ENCODE data around the gene PNMA3. TPM values are rescaled to one million over a fixed set of nuclear protein-coding genes. Genes with fewer than 3 reads are reported as not detected.
"Not testable (repeated sequence)": the region's sequence is repeated elsewhere in the genome, so short reads cannot be mapped to it uniquely, and the experiment has no call there.

Gene PNMA3, protein sequence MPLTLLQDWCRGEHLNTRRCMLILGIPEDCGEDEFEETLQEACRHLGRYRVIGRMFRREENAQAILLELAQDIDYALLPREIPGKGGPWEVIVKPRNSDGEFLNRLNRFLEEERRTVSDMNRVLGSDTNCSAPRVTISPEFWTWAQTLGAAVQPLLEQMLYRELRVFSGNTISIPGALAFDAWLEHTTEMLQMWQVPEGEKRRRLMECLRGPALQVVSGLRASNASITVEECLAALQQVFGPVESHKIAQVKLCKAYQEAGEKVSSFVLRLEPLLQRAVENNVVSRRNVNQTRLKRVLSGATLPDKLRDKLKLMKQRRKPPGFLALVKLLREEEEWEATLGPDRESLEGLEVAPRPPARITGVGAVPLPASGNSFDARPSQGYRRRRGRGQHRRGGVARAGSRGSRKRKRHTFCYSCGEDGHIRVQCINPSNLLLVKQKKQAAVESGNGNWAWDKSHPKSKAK
- polyA plus RNA-seq (ENCODE audit: insufficient read length), result 33.8 TPM
- long read RNA-seq, donor 1, transcript PNMA3-202 (1 exons, 1,432 nt), result major isoform, 5 of 26 reads
- long read RNA-seq, donor 1, partial matches to known transcripts, result 19 of 26 reads
- long read RNA-seq, donor 1, other reads (novel, unspliced or antisense), result 0 of 26 reads
- long read RNA-seq, donor 2, transcript PNMA3-202 (1 exons, 1,432 nt), result major isoform, 6 of 11 reads
- long read RNA-seq, donor 2, partial matches to known transcripts, result 5 of 11 reads
- long read RNA-seq, donor 2, other reads (novel, unspliced or antisense), result 0 of 11 reads
- long read RNA-seq, donor 3, transcript PNMA3-202 (1 exons, 1,432 nt), result major isoform, 9 of 20 reads
- long read RNA-seq, donor 3, partial matches to known transcripts, result 11 of 20 reads
- long read RNA-seq, donor 3, other reads (novel, unspliced or antisense), result 0 of 20 reads
- long read RNA-seq, donor 4, result 0 reads
- long read RNA-seq, donor 5, transcript PNMA3-202 (1 exons, 1,432 nt), result major isoform, 9 of 29 reads
- long read RNA-seq, donor 5, transcript PNMA3-201 (3 exons, 3,158 nt), result minor isoform, 5 of 29 reads
- long read RNA-seq, donor 5, partial matches to known transcripts, result 15 of 29 reads
- long read RNA-seq, donor 5, other reads (novel, unspliced or antisense), result 0 of 29 reads
- long read RNA-seq, donor 6, partial matches to known transcripts, result 0 of 7 reads
- long read RNA-seq, donor 6, other reads (novel, unspliced or antisense), result 0 of 7 reads
- long read RNA-seq, donor 7, transcript PNMA3-202 (1 exons, 1,432 nt), result major isoform, 11 of 18 reads
- long read RNA-seq, donor 7, partial matches to known transcripts, result 5 of 18 reads
- long read RNA-seq, donor 7, other reads (novel, unspliced or antisense), result 0 of 18 reads
- long read RNA-seq, donor 8, partial matches to known transcripts, result 0 of 1 reads
- long read RNA-seq, donor 8, other reads (novel, unspliced or antisense), result 0 of 1 reads

DNA sequence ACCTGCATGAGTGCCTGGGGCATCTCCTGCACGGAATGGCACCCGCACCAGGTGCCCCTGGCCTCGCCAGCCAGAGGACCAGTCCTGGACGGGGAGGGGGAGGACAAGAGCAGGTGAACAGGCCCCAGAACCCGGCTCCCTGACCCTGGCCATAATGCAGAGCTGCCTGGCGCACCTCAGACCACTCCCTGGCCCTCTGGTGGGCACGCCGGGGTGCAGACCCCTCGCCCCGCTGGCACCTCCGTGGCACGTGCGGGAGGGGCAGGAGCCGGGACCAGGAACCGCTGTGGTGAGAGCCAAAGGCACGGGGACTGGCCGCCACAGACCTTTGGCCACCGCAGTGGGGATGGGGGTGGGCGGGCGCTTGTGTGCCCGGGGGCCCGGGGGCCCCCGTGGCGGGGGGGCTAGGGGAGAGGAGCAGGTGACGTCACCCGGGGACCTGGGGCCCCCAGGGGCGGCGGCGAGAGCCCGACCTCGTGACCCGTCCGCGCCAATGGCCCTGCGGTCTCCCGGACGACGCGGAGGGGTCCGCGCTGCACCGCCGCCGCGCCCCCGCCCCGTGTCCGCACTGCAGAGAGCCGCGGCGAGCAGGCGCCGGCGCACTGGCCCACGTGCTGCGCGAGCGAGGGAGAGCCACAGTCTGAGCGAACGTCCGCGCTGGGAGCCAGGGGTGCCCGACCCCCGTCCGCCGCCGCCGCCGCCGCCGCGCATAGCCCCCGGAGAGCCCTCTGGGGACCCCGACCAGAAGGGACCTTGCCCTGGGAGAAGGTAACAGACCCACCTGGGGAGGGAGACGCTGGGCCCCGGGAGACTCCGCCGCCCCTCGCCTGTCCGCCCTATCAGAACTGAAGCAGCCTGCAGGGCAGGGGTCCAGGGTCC, at the start of gene PNMA3:
PNMA3 (plus strand) TSS at position 600 of the 879 bp plus-strand sequence. CDS start 586 bp downstream, outside the sequence.
- DNase-seq, result no peak

DNA sequence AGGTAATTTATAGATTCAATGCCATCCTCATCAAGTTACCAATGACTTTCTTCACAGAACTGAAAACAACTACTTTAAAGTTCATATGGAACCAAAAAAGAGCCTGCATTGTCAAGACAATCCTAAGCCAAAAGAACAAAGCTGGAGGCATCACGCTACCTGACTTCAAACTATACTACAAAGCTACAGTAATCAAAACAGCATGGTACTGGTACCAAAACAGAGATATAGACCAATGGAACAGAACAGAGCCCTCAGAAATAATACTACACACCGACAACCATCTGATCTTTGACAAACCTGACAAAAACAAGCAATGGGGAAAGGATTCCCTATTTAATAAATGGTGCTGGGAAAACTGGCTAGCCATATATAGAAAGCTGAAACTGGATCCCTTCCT, 39.1 kb upstream of the PNMA3 start:
- not testable (repeated sequence) for DNase-seq

DNA sequence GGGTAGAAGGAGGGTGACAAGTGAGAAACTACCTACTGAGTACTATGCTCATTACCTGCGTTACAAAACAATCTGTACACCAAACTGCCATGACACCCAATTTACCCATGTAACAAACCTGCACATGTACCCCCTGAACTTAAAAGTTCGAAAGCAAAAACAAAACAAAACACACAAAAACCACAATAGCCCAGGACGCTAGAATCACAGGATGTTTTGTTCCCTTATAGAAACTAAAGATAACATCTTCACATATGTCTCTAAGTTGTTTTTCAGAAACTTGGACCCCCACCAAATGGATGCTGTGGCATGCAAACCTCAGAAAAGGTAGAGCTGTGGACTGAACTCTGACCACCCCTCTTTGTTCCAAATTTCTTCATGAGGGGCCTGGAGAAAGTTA, 37.1 kb upstream of the PNMA3 start:
- no peak for DNase-seq

DNA sequence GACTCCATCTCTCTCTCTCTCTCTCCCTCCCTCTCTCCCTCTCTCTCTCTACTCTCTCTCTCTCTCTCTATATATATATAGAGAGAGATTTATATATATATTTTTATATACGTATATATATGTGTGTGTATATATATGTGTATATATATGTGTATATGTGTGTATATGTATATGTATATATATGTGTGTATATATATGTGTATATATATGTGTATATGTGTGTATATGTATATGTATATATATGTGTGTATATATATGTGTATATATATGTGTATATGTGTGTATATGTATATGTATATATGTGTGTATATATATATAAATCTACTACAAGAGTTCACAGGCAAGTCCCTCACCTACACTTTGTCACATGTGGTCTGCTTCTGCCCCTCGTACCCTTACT, 29.8 kb upstream of the PNMA3 start:
- DNase-seq, result not testable (repeated sequence)

DNA sequence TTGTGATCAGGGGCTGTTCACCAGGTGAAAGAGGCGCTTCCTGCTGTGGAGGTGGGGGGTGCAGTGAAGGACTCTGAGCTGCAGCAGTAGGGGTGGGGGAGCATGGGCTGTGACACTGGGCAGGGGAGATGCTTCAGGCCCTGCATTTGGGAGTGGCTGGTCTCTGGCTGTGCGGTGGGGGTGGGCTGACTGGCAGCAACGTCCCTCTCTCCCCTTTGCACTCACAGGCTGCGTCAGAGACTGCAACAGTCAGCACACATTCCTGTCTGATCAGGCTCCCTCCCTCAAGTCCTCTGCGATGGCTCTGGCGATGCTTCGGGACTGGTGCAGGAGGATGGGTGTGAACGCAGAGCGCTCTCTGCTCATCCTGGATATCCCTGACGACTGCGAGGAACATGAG, 27.8 kb upstream of the PNMA3 start:
- not testable (repeated sequence) for DNase-seq

DNA sequence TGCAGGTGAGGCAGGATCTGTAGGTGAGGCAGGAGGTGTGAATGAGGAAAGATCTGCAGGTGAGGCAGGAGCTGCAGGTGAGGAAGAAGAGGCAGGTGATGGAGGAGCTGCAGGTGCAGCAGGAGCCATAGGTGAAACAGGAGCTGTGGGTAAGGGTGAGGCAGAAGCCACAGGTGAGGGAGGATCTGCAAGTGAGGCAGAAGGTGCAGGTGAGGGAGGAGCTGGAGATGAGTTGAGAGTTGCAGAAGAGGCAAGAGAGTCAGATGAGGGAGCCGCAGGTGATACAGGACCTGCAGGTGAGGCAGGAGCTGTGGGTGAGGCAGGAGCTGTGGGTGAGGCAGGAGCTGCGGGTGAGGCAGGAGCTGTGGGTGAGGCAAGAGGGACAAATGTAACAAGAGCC, 27.1 kb upstream of the PNMA3 start:
- DNase-seq, result no peak

DNA sequence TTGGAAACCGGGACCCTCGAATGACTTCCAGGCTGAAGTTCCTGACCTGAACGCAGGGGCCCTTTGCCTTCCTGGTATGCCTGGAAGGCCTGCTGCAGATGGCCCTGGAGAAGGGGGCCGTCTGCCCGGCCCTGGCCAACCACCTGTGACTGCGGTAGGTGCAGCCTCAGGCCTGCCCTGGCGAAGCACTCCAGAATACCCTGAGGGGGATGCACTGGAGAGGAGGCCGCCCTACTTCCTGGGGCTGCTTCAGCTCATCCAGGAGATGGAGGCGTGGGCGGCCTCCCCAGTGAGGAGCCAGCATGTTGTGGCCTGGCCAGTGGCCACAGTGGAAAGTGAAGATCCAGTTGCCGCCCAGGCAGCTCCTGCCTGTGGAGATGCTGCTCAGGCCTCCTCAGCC, 26.4 kb upstream of the PNMA3 start:
- no peak for DNase-seq

DNA sequence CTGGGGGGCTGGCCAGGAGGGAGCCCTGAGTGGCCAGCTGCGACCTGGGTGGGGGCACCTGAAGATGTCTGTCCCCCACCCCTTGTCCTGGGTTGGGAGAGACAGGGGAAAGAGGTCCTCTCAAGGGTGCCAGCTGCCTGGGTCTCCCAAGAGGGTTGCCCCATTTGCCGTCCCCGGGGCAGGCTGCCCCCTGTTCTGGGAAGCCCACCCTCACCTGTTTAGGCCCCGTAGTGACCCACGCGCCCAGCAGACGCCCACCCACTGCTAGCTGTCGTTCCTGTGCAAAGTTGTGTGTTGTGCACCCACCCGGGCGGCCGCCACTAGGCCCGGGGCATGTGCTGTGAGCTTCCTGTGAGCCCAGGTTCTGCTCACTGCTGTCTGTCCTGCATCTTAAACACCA, 25.5 kb upstream of the PNMA3 start:
- no peak for DNase-seq

DNA sequence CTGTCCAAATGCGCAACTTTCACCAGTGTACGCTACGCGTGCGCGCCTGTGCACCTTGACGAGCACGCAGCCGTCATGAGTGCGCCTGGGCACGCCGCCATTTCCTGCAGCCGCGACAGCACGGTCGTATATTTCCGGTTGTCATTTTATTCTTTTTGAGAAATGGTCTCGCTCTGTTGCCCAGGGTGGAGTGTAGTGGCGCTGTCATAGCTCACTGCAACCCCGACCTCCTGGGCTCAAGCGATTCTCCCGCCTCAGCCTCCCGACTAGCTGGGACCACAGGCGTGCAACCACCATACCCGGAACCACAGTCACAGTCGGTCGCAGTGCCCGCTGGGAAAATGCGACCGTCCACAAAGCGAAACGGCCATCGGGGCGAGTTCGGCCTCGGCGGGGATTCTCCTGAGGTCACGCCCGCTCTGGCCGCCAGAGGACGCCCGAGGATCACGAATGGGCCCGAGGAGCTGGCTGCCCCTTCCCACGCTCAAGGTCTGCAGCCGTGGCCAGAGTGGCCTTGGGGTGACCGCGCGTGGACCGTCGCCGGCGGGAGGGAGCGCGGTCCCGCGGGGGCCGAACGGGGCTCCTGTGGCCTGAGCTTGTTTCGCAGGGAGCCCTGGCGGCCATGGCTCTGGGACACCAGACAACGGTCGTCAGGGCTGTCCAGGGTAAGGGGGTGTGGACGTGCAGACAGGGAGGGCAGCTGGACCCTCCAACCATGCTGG, 23.7 kb upstream of the PNMA3 start:
- peak; percentile 46 for DNase-seq

DNA sequence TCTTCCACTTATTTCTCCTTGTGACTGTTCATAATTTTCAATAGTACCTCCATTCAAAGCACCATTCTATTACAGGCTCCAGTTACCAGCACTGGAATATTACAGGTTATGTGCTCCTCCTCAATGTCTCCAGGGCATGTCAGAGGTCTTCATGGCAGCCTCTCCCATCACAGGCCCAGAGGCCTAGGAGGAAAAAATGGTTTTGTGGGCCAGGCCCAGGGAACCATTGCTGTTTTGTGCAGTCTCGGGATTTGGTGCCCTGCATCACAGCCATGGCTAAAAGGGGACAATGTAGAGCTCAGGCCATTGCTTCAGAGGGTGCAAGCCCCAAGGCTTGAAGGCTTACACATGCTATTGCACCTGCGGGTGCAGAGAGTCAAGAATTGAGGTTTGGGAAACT, 7.2 kb upstream of the PNMA3 start:
- no peak for DNase-seq

DNA sequence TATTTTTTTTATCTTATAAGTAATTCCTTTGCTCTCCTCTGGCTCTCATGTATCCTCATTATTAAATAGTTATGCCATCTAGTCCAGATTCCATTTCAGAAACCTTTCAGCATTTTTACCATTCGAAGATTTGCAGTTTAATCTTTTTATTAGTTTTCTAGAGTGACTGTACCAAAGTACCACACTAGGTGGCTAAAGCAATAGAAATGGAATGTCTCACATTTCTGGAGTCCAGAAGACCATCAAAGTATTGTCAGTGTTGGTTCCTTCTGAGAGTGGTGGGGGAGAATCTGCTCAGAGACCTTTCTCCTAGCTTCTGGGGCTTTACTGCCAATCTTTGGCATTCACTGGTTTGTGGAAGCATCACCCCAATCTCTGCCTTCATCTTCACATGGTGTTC, 3.7 kb upstream of the PNMA3 start:
- DNase-seq, result no peak

DNA sequence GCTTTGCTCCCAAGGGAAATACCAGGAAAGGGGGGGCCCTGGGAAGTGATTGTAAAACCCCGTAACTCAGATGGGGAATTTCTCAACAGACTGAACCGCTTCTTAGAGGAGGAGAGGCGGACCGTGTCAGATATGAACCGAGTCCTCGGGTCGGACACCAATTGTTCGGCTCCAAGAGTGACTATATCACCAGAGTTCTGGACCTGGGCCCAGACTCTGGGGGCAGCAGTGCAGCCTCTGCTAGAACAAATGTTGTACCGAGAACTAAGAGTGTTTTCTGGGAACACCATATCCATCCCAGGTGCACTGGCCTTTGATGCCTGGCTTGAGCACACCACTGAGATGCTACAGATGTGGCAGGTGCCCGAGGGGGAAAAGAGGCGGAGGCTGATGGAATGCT, 1.0 kb downstream of the PNMA3 start:
- DNase-seq, result no peak

DNA sequence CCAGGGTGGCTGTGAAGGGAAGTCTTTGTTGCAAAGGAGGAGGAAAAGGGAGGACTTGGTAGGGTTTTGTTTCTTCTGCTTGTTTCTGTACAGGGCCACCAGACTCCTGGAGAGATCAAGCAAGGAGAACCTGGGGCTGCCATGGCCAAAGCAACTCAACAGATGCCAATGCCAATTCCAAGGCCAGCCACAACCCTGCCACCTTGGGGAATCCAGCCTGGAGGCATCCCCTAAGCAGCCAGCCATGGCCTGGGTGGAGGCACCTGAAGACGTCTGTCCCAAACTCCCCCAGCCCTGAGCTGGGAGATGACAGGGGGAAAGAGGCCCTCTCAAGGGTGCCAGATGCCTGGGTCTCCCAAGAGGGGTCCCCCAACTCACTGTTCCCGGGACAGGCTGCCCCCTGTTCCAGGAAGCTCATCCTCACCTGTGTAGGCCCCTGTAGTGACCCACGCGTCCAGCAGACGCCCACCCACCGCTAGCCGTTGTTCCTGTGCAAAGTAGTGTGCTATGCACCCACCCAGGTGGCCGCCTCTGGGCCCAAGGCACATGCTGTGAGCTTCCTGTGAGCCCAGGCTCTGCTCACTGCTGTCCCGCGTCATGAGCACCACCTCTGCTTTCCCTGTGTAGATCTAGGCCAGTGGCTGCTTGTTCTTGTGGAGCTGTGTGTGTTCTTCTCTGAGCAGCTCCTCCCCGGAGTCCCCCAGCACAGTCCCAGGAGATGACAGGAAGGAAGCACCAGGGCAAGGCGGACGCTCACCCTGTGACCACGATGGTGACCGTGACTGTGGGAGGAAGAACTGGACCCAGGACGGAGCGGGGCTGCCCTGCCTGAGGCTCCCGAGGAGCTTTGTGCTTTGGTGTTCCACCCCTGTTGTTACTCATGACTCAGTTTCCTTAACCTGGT, 3.2 kb downstream of the PNMA3 start:
- DNase-seq, result no peak

DNA sequence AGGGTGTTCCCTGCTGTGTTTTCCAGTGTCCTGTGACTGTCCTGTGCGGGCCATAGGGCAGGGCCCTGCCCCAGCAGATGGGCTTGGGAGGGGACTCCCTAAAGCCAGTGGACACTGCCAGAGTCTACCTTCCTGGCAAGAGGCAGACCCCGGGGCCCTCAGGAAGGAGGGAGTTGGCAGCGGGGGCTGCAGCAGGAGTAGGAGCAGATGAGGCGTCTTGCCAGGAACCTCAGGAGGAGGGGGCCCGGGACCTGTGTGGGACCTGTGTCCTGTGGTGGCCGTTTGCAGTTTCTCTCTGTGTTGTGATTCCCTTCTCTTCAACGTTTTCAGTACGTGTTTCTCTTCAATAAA, 3.8 kb downstream of the PNMA3 start:
- DNase-seq, result no peak

DNA sequence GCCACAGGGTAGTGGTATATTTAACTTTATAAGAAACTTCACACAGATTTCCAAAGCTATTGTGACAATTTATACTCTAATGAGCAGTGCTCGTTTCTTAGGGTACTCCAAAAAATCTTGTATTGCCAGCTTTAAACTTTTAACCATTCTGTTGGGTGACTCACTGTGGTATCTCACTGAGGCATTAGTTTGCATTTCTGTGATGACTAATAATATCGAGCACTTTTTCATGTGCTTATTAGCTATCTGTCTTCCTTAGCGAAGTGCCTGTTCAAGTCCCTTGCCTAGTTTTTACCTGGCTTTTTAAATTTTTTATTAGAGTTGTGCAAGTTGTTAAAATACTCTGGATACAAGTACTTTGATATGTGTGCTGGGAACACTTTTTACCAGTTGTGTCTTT, 5.5 kb downstream of the PNMA3 start:
- DNase-seq, result no peak

DNA sequence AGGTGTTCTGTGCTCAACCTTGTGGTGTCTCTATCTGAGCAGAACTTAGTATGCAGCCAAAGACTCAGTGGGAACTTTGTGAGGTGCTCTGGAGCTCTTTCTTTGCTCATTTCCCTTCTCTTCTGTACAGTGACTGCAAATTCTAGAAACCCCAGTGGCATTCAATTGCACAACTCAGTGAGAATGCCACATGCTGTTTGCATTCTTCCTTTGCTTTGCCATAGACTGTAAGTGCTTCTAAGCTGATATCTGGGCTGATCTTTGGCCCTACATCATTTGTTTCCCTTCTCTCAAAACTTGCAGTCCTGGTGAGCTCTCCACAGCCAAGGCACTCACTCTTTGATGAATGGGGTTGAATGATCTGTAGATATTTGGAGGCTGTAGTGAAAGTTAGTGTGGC, 7.0 kb downstream of the PNMA3 start:
- DNase-seq, result no peak

DNA sequence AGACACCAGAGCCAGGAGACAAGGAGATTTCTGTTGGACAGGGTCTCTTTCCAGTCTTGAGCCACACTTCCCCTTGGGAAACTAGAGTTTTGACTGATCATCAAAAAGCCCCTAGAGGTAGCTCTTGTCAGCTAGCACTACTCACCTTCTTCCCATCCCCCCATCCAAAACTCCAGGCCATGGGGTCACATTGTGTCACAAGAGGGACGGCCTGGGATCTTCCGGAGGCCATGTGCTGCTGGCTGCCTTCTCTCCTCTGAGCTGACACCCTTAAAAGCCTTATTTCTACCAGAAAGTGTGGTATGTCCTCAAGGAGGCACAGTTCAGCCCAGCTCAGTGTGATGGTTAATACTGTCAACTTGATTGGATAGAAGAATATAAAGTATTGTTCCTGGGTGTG, 7.8 kb downstream of the PNMA3 start:
- no peak for DNase-seq

DNA sequence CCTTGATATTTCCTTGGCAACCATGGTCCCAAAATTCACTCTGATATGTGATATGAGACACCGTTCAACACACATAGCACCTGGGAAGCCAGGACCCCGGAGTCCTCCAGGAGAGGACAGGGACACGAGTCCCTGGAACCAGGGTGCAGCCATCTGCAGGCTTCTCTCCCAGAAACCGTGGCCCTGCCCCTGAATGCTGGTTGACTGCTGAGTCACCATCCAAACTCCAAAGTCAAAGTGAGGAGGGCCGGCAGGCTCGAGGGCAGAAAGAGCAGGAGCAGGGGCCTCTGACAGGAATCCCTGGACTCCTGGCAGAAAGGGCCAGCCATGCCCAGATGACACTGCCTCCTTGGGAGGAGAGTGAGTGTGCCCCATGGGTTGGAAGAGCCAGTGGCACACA, 9.1 kb downstream of the PNMA3 start:
- DNase-seq, result no peak

DNA sequence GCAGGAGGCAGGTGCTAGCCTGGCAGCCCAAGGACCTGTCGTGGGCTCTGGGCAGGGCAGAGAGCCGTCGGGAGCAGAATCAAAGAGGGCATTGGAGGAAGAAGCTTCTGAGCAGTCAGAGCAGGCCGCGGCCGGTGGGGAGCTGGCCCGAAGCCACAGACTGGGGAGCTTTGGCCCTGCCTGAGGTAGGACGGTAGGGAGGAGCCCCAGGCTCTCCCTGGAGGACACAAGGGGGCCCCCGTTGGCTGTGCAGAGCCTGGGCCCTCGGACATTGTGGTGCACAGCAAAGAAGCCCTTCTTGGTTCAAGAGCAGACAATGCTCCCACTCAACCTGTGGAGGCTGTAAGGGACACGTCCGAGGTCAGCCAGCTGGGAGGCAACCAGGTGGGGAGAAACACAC, 10.1 kb downstream of the PNMA3 start:
- not testable (repeated sequence) for DNase-seq

Data from left kidney (tissue), 8 donors.